HepG2 (cell line): Measurements from ENCODE around the gene ZNF846. TPM values are rescaled to one million over a fixed set of nuclear protein-coding genes. Genes with fewer than 3 reads are reported as not detected.
A peak's percentile ranks its signal among the peaks of the same experiment; 100 is the strongest.

Experiments
- AKNA ChIP-seq: sonication (generic); formaldehyde crosslinking; IDR thresholded peaks from 2 replicates; pipeline ENCODE4 v1.4.0; 2020; ENCODE audit warnings: missing genetic modification reagents, borderline replicate concordance
- BHLHE40 ChIP-seq: IDR thresholded peaks from 2 replicates; pipeline ENCODE4 v1.6.1; 2011; ENCODE audit warnings: low read length, improper control_type of control experiment
- BRD4 ChIP-seq: sonication (generic); formaldehyde crosslinking; IDR thresholded peaks from 2 replicates; pipeline ENCODE4 v1.4.0; 2020; ENCODE audit warnings: missing genetic modification reagents
- HDAC1 ChIP-seq: sonication (generic); formaldehyde crosslinking; IDR thresholded peaks from 2 replicates; pipeline ENCODE4 v1.5.1; 2020; ENCODE audit warnings: mild to moderate bottlenecking, missing genetic modification reagents
- PLSCR1 ChIP-seq: sonication (generic); formaldehyde crosslinking; IDR thresholded peaks from 2 replicates; pipeline ENCODE4 v1.5.0; 2020; ENCODE audit warnings: missing genetic modification reagents, mild to moderate bottlenecking, borderline replicate concordance
- RBM39 ChIP-seq: fragments of 200-400 bp; formaldehyde crosslinking; IDR thresholded peaks from one replicate; pipeline ENCODE4 v1.6.1; 2018; ENCODE audit warnings: antibody characterized with exemption, mild to moderate bottlenecking, low read depth, low read length; ENCODE audit not compliant: poor library complexity, severe bottlenecking
- STAT6 ChIP-seq: sonication (generic); formaldehyde crosslinking; IDR thresholded peaks from 2 replicates; pipeline ENCODE4 v1.4.0; 2020; ENCODE audit warnings: missing genetic modification reagents, mild to moderate bottlenecking, borderline replicate concordance
- ZBTB21 ChIP-seq: sonication (generic); formaldehyde crosslinking; IDR thresholded peaks from 2 replicates; pipeline ENCODE4 v1.4.0; 2020; ENCODE audit warnings: missing genetic modification reagents
- ZBTB46 ChIP-seq: sonication (generic); formaldehyde crosslinking; IDR thresholded peaks from 2 replicates; pipeline ENCODE4 v1.4.0; 2020; ENCODE audit warnings: mild to moderate bottlenecking, missing genetic modification reagents, borderline replicate concordance
- ZFP41 ChIP-seq: sonication (generic); formaldehyde crosslinking; IDR thresholded peaks from 2 replicates; pipeline ENCODE4 v1.4.0; 2020; ENCODE audit warnings: mild to moderate bottlenecking, missing genetic modification reagents, borderline replicate concordance
- ZMAT3 ChIP-seq: sonication (generic); formaldehyde crosslinking; conservative IDR thresholded peaks from 2 replicates; pipeline ENCODE4 v1.7.0; 2021; ENCODE audit warnings: missing genetic modification reagents
- ZNF124 ChIP-seq: sonication (generic); formaldehyde crosslinking; IDR thresholded peaks from 2 replicates; pipeline ENCODE4 v1.4.0; 2020; ENCODE audit warnings: missing genetic modification reagents
- ZNF333 ChIP-seq: sonication (generic); formaldehyde crosslinking; IDR thresholded peaks from 2 replicates; pipeline ENCODE4 v1.4.0; 2020; ENCODE audit warnings: mild to moderate bottlenecking, missing genetic modification reagents, borderline replicate concordance
- ZNF362 ChIP-seq: sonication (generic); formaldehyde crosslinking; IDR thresholded peaks from 2 replicates; pipeline ENCODE4 v1.4.0; 2020; ENCODE audit warnings: missing genetic modification reagents, mild to moderate bottlenecking, borderline replicate concordance
- ZSCAN21 ChIP-seq: sonication (generic); formaldehyde crosslinking; IDR thresholded peaks from 2 replicates; pipeline ENCODE4 v1.8.0; 2022; ENCODE audit warnings: mild to moderate bottlenecking, missing genetic modification reagents, moderate library complexity, borderline replicate concordance
- polyA plus RNA-seq, 8 experiments: library from polyadenylated mRNA; depleted of rRNA in 3 of 8; stranded (reverse) in 7 of 8; unstranded in 1 of 8; fragments of >200 nt; fragmentation: Illumina TruSeq in 4 of 8; extraction: Trizol in 4 of 8; gene quantifications; 2 replicates each; pipeline versions ENCODE4 v1.2.1 to v1.2.3, GENCODE V29; 2011 to 2016; ENCODE audit warnings: low read depth in 4 of 8, missing spikeins in 1 of 8, mixed read lengths in 1 of 8; ENCODE audit not compliant: insufficient read depth in 1 of 8
- total RNA-seq, 5 experiments: library from RNA; depleted of rRNA; stranded (reverse); fragments of >200 nt; fragmentation: Illumina TruSeq; extraction: Trizol; gene quantifications; 2 replicates each; pipeline ENCODE4 v1.2.3, GENCODE V29; 2016; ENCODE audit warnings: low read depth in 1 of 5

Gene ZNF846
- total and polyA plus RNA-seq, 2 of the 13 experiments (the other 11 are each of a cell fraction or from before 2014, with no cell fraction given), result 4.8 to 5.4 TPM

GRCh38 chr19:9768175-9769112 lies at the start of gene ZNF846 (continued):
- TF ChIP-seq AKNA (CRISPR knock-in tag) (no peak; the same call in 1 of the 2 replicates), ZNF362 (CRISPR knock-in tag) (peak; percentile 43; the same call in 1 of the 2 replicates), ZMAT3 (CRISPR knock-in tag) (peak; percentile 67), ZBTB46 (CRISPR knock-in tag) (0 out of 2 replicates have a peak, but pooled peaks have one; percentile 36), STAT6 (peak; percentile 81; the same call in 1 of the 2 replicates), ZFP41 (CRISPR knock-in tag) (0 out of 2 replicates have a peak, but pooled peaks have one; percentile 23), ZSCAN21 (CRISPR knock-in tag) (no peak), ZBTB21 (CRISPR knock-in tag) (peak; percentile 60; the same call in 1 of the 2 replicates), HDAC1 (CRISPR knock-in tag) (peak; percentile 74), BRD4 (CRISPR knock-in tag) (no peak; the same call in 1 of the 2 replicates), PLSCR1 (CRISPR knock-in tag) (no peak), ZNF124 (CRISPR knock-in tag) (peak; percentile 89), ZNF333 (CRISPR knock-in tag) (peak; percentile 92; the same call in 1 of the 2 replicates), RBM39 (peak; percentile 71), BHLHE40 (peak; percentile 33; the same call in 1 of the 2 replicates)
